H1 (cell line): ENCODE data around the gene KIFC1. TPM values are rescaled to one million over a fixed set of nuclear protein-coding genes. Genes with fewer than 3 reads are reported as not detected.

Experiments
- TAF1 ChIP-seq: IDR thresholded peaks from 2 replicates; pipeline ENCODE4 v1.6.1; 2011; ENCODE audit warnings: mild to moderate bottlenecking, low read depth, low read length
- TEAD4 ChIP-seq: IDR thresholded peaks from 2 replicates; pipeline ENCODE4 v1.6.1; 2012; ENCODE audit warnings: low read depth, low read length, inconsistent platforms, mixed read lengths
- polyA plus RNA-seq, 7 experiments: library from polyadenylated mRNA; depleted of rRNA in 3 of 7; stranded (reverse) in 5 of 7; unstranded in 2 of 7; fragments of >200 nt in 5 of 7; fragments of 200-250 nt in 2 of 7; gene quantifications; 1 replicate in 5 of 7; 2 replicates in 1 of 7; 4 replicates in 1 of 7; pipeline versions ENCODE4 v1.2.1 to v1.2.3, GENCODE V29; 2011 to 2013; ENCODE audit warnings: missing spikeins in 2 of 7, mixed read lengths in 2 of 7
- total RNA-seq: library from RNA; stranded (reverse); fragmentation: NEBNext Ultra II Directional; extraction: Animal tissue kit (Norgen Biotek cat#: 25700); gene quantifications from 2 replicates; pipeline ENCODE4 v1.2.1, GENCODE V29; 2021
- TF ChIP-seq, protein P1 (sequence below), 3 experiments: IDR thresholded peaks; 1 replicate in 2 of 3; 2 replicates in 1 of 3; pipeline versions ENCODE4 v1.5.1 to v1.6.1; 2011; ENCODE audit warnings: low read length in 3 of 3, mild to moderate bottlenecking in 3 of 3, inconsistent platforms in 2 of 3, low read depth in 1 of 3, moderate library complexity in 1 of 3; ENCODE audit not compliant: insufficient read depth in 1 of 3; ENCODE audit errors: control extremely low read depth in 1 of 3

Gene KIFC1
- total and polyA plus RNA-seq, 2 of the 8 experiments (the other 6 are each of a cell fraction or from before 2014, with no cell fraction given), result 46.6 to 64.3 TPM

DNA sequence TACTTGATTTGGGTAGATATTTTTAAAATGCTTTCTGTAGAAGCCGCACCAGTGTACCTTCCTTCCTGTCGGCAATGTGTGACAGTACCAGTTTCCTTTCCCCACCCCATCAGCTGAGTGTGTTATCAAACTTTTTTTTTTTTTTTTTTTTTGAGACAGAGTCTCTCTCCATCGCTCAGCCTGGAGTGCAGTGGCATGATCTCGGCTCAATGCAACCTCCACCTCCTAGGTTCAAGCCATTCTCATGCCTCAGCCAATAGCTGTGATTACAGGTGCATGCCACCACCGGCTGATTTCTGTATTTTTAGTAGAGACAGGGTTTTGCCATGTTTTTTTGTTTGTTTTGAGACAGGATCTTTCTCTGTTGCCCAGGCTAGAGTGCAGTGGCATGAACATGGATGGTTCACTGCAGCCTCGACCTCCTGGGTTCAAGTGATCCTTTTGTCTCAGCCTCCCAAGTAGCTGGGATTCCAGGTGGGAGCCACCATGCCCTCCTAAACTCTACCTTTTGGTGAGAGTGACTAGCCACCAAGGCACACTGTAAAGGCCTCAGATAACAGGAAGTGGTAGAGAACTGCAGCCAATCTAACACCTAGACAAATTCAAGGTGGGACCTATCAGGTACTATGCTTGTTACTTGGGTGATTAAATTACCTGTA lies 47.5 kb upstream of the KIFC1 start (continued):
- TF ChIP-seq, protein P1, sequence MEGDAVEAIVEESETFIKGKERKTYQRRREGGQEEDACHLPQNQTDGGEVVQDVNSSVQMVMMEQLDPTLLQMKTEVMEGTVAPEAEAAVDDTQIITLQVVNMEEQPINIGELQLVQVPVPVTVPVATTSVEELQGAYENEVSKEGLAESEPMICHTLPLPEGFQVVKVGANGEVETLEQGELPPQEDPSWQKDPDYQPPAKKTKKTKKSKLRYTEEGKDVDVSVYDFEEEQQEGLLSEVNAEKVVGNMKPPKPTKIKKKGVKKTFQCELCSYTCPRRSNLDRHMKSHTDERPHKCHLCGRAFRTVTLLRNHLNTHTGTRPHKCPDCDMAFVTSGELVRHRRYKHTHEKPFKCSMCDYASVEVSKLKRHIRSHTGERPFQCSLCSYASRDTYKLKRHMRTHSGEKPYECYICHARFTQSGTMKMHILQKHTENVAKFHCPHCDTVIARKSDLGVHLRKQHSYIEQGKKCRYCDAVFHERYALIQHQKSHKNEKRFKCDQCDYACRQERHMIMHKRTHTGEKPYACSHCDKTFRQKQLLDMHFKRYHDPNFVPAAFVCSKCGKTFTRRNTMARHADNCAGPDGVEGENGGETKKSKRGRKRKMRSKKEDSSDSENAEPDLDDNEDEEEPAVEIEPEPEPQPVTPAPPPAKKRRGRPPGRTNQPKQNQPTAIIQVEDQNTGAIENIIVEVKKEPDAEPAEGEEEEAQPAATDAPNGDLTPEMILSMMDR (IDR thresholded peaks at IDR 0.05; ENCODE audit: control extremely low read depth in 1 of 3, insufficient read depth in 1 of 3, low read depth in 1 of 3, low read length in 3 of 3), result no peak
- TF ChIP-seq TAF1, result no peak
- TF ChIP-seq TEAD4, result no peak
